ENCODE data around the gene GALNT9.

The GALNT9 gene

DNA sequence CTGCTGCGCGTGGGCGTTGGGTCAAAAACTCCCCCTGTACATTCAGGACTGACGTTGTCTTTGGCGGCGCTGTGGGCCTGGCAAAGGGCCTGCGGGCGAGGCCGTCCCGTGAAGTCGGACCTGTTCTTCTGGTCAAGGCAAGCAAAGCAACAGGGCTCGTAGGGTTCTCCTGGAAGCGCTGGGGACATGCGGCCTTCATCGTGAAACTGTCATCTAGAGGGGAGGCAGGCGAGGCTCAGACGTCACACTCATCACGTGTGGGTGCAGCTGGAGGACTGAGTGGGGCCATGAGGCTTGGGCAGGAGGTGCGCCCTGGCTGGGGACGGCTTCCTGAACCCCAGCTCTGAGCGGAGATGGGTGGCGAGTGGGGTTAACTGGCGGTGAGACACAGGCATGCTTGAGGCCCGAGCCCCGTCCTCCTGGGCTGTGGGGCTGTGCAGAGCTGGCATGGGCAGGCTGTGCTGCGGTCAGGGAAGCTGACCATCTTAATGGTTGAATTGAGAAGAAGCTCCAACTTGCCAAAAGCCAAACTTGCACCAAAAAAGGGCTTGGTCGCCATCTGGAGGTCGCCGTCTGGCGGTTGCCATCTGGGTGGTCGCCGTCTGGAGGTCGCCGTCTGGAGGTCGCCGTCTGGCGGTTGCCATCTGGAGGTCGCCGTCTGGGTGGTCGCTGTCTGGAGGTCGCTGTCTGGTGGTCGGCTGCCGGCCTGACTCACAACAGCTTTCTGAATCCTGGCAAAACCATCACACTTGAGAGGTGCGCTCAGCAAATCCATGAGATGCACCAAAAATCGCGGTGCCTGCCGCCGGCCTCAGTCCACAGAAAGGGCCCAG lies 119.0 kb downstream of the GALNT9 start:
- no peak for ATAC-seq
- no peak for TF ChIP-seq ZFP3 (CRISPR knock-in tag; IDR thresholded peaks at IDR 0.05)
- TF ChIP-seq BACH2 (CRISPR knock-in tag; IDR thresholded peaks at IDR 0.05; ENCODE audit: borderline replicate concordance) = no peak
- TF ChIP-seq GLIS3 (CRISPR knock-in tag; IDR thresholded peaks at IDR 0.05) = no peak
- TF ChIP-seq, protein P1, sequence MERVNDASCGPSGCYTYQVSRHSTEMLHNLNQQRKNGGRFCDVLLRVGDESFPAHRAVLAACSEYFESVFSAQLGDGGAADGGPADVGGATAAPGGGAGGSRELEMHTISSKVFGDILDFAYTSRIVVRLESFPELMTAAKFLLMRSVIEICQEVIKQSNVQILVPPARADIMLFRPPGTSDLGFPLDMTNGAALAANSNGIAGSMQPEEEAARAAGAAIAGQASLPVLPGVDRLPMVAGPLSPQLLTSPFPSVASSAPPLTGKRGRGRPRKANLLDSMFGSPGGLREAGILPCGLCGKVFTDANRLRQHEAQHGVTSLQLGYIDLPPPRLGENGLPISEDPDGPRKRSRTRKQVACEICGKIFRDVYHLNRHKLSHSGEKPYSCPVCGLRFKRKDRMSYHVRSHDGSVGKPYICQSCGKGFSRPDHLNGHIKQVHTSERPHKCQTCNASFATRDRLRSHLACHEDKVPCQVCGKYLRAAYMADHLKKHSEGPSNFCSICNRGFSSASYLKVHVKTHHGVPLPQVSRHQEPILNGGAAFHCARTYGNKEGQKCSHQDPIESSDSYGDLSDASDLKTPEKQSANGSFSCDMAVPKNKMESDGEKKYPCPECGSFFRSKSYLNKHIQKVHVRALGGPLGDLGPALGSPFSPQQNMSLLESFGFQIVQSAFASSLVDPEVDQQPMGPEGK (CRISPR knock-in tag; IDR thresholded peaks at IDR 0.05; ENCODE audit: borderline replicate concordance) = no peak
- TF ChIP-seq ARNTL (CRISPR knock-in tag; IDR thresholded peaks at IDR 0.05; ENCODE audit: borderline replicate concordance, low read depth) = no peak
- TF ChIP-seq ZC3H10 (CRISPR knock-in tag; IDR thresholded peaks at IDR 0.05) = no peak
- TF ChIP-seq SNAI2 (CRISPR knock-in tag; IDR thresholded peaks at IDR 0.05) = no peak

DNA sequence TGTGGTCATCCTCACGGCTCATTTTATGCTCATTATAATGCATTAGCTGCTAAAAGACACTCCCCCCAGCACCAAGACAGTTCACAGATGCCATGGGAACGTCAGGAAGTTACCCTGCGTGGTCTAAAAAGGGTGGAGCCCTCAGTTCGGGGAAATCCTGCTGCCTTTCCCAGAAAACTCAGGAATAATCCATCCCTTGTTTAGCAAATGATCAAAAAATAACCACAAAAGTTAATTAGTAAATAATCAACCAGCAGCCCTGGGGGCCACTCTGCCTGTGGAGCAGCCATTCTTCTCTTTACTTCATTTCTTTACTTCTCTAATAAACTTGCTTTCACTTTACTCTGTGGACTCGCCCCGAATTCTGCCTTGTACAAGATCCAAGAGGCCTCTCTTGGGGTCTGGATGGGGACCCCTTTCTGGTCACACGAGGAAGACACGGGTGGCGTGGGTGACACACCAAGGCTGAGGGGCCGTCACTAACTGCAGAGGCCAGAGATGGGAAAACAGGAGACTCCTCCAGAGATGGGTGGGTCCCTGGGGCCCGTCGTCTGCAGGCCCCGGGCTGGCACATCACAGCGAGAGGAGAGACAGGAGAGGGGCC lies 119.7 kb downstream of the GALNT9 start:
- no peak for ATAC-seq
- TF ChIP-seq GLIS3 (CRISPR knock-in tag; IDR thresholded peaks at IDR 0.05) (no peak), OSR1 (CRISPR knock-in tag; IDR thresholded peaks at IDR 0.05) (no peak), BACH2 (CRISPR knock-in tag; IDR thresholded peaks at IDR 0.05; ENCODE audit: borderline replicate concordance) (no peak), ZNF8 (CRISPR knock-in tag; IDR thresholded peaks at IDR 0.05) (no peak), ZC3H10 (CRISPR knock-in tag; IDR thresholded peaks at IDR 0.05) (no peak), ISL1 (CRISPR knock-in tag; IDR thresholded peaks at IDR 0.05) (no peak), TCF4 (CRISPR knock-in tag; IDR thresholded peaks at IDR 0.05; ENCODE audit: borderline replicate concordance) (no peak), TOX (CRISPR knock-in tag; IDR thresholded peaks at IDR 0.05; ENCODE audit: borderline replicate concordance) (no peak), CSDC2 (CRISPR knock-in tag; IDR thresholded peaks at IDR 0.05) (no peak), ZNF70 (CRISPR knock-in tag; IDR thresholded peaks at IDR 0.05) (no peak), SNAI2 (CRISPR knock-in tag; IDR thresholded peaks at IDR 0.05) (no peak), ZNF565 (CRISPR knock-in tag; conservative IDR thresholded peaks at IDR 0.05; ENCODE audit: low read depth) (no peak), ZFP3 (CRISPR knock-in tag; IDR thresholded peaks at IDR 0.05) (no peak), ESRRG (CRISPR knock-in tag; IDR thresholded peaks at IDR 0.05) (no peak), ARNTL (CRISPR knock-in tag; IDR thresholded peaks at IDR 0.05; ENCODE audit: borderline replicate concordance, low read depth) (no peak)
- TF ChIP-seq, protein P2, sequence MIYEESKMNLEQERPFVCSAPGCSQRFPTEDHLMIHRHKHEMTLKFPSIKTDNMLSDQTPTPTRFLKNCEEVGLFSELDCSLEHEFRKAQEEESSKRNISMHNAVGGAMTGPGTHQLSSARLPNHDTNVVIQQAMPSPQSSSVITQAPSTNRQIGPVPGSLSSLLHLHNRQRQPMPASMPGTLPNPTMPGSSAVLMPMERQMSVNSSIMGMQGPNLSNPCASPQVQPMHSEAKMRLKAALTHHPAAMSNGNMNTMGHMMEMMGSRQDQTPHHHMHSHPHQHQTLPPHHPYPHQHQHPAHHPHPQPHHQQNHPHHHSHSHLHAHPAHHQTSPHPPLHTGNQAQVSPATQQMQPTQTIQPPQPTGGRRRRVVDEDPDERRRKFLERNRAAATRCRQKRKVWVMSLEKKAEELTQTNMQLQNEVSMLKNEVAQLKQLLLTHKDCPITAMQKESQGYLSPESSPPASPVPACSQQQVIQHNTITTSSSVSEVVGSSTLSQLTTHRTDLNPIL (CRISPR knock-in tag; IDR thresholded peaks at IDR 0.05; ENCODE audit: low read depth) = no peak
- TF ChIP-seq, protein P3, sequence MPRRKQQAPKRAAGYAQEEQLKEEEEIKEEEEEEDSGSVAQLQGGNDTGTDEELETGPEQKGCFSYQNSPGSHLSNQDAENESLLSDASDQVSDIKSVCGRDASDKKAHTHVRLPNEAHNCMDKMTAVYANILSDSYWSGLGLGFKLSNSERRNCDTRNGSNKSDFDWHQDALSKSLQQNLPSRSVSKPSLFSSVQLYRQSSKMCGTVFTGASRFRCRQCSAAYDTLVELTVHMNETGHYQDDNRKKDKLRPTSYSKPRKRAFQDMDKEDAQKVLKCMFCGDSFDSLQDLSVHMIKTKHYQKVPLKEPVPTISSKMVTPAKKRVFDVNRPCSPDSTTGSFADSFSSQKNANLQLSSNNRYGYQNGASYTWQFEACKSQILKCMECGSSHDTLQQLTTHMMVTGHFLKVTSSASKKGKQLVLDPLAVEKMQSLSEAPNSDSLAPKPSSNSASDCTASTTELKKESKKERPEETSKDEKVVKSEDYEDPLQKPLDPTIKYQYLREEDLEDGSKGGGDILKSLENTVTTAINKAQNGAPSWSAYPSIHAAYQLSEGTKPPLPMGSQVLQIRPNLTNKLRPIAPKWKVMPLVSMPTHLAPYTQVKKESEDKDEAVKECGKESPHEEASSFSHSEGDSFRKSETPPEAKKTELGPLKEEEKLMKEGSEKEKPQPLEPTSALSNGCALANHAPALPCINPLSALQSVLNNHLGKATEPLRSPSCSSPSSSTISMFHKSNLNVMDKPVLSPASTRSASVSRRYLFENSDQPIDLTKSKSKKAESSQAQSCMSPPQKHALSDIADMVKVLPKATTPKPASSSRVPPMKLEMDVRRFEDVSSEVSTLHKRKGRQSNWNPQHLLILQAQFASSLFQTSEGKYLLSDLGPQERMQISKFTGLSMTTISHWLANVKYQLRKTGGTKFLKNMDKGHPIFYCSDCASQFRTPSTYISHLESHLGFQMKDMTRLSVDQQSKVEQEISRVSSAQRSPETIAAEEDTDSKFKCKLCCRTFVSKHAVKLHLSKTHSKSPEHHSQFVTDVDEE (CRISPR knock-in tag; IDR thresholded peaks at IDR 0.05) = no peak
- TF ChIP-seq, protein P1 (CRISPR knock-in tag; IDR thresholded peaks at IDR 0.05; ENCODE audit: borderline replicate concordance) = no peak
- TF ChIP-seq, protein P4, sequence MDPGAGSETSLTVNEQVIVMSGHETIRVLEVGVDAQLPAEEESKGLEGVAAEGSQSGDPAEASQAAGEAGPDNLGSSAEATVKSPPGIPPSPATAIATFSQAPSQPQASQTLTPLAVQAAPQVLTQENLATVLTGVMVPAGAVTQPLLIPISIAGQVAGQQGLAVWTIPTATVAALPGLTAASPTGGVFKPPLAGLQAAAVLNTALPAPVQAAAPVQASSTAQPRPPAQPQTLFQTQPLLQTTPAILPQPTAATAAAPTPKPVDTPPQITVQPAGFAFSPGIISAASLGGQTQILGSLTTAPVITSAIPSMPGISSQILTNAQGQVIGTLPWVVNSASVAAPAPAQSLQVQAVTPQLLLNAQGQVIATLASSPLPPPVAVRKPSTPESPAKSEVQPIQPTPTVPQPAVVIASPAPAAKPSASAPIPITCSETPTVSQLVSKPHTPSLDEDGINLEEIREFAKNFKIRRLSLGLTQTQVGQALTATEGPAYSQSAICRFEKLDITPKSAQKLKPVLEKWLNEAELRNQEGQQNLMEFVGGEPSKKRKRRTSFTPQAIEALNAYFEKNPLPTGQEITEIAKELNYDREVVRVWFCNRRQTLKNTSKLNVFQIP (CRISPR knock-in tag; IDR thresholded peaks at IDR 0.05; ENCODE audit: borderline replicate concordance, low read depth) = no peak
- TF ChIP-seq, protein P5, sequence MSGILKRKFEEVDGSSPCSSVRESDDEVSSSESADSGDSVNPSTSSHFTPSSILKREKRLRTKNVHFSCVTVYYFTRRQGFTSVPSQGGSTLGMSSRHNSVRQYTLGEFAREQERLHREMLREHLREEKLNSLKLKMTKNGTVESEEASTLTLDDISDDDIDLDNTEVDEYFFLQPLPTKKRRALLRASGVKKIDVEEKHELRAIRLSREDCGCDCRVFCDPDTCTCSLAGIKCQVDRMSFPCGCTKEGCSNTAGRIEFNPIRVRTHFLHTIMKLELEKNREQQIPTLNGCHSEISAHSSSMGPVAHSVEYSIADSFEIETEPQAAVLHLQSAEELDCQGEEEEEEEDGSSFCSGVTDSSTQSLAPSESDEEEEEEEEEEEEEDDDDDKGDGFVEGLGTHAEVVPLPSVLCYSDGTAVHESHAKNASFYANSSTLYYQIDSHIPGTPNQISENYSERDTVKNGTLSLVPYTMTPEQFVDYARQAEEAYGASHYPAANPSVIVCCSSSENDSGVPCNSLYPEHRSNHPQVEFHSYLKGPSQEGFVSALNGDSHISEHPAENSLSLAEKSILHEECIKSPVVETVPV (CRISPR knock-in tag; IDR thresholded peaks at IDR 0.05) = no peak
